ENCODE results near the gene ERCC3. TPM values are rescaled to one million over a fixed set of nuclear protein-coding genes. Genes with fewer than 3 reads are reported as not detected.
A peak's percentile ranks its signal among the peaks of the same experiment; 100 is the strongest.
"Not testable (repeated sequence)": the region's sequence is repeated elsewhere in the genome, so short reads cannot be mapped to it uniquely, and the experiment has no call there.

The ERCC3 gene
- total RNA-seq, 1 experiment from 2014 or later = 48.1 TPM

DNA sequence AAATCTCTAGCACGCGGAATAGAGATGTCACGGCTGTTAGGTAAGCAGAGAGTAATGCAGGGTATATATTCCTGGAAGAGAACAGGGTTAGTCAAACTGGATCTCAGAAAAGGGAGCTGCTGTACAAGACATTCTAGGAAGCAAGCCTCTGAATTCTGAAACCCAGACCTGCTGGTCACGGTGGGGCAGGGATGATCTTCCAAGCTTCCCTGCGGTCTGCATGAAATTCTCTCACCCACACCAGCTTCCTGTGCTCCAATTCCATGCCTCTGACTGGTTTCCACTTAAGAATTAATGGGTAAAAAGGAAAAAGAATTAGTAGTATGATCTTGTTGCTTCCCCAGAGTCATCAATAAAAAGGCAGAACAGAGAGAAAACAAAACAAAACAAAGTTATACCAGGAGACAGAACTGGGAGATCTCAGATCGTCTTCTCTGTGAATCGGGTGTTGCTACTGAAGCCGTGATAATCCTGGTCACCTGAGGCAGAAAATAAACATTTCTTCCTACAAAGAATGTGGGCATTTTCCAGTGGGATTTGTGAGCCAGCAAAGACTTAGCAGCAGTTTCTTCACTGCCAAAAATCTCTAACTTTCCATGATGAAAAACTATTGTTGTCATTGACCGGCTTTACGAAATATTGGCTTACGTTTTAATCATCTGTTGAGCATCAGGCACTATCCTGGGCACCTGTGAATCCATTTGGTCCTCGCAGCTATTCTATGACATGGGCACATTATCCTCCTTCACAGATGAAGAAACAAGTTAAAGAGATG lies 68.6 kb downstream of the ERCC3 start:
- ChIA-PET POLR2A (no interaction called here), CTCF (no interaction called here)
- no peak for TF ChIP-seq NFE2L1 (CRISPR knock-in tag; IDR thresholded peaks at IDR 0.05)
- no peak for TF ChIP-seq CBFB (CRISPR knock-in tag; IDR thresholded peaks at IDR 0.05; ENCODE audit: low read depth)
- TF ChIP-seq ZNF232 (CRISPR knock-in tag; IDR thresholded peaks at IDR 0.05) = no peak
- TF ChIP-seq, protein P1, sequence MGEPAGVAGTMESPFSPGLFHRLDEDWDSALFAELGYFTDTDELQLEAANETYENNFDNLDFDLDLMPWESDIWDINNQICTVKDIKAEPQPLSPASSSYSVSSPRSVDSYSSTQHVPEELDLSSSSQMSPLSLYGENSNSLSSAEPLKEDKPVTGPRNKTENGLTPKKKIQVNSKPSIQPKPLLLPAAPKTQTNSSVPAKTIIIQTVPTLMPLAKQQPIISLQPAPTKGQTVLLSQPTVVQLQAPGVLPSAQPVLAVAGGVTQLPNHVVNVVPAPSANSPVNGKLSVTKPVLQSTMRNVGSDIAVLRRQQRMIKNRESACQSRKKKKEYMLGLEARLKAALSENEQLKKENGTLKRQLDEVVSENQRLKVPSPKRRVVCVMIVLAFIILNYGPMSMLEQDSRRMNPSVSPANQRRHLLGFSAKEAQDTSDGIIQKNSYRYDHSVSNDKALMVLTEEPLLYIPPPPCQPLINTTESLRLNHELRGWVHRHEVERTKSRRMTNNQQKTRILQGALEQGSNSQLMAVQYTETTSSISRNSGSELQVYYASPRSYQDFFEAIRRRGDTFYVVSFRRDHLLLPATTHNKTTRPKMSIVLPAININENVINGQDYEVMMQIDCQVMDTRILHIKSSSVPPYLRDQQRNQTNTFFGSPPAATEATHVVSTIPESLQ (CRISPR knock-in tag; IDR thresholded peaks at IDR 0.05) = no peak
- TF ChIP-seq ZNF416 (CRISPR knock-in tag; IDR thresholded peaks at IDR 0.05) = no peak
- TF ChIP-seq JUN (CRISPR knock-in tag; IDR thresholded peaks at IDR 0.05) = no peak
- TF ChIP-seq ESRRA (CRISPR knock-in tag; IDR thresholded peaks at IDR 0.05; ENCODE audit: borderline replicate concordance) = no peak
- TF ChIP-seq, protein P2, sequence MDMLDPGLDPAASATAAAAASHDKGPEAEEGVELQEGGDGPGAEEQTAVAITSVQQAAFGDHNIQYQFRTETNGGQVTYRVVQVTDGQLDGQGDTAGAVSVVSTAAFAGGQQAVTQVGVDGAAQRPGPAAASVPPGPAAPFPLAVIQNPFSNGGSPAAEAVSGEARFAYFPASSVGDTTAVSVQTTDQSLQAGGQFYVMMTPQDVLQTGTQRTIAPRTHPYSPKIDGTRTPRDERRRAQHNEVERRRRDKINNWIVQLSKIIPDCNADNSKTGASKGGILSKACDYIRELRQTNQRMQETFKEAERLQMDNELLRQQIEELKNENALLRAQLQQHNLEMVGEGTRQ (CRISPR knock-in tag; IDR thresholded peaks at IDR 0.05) = no peak
- TF ChIP-seq, protein P3, sequence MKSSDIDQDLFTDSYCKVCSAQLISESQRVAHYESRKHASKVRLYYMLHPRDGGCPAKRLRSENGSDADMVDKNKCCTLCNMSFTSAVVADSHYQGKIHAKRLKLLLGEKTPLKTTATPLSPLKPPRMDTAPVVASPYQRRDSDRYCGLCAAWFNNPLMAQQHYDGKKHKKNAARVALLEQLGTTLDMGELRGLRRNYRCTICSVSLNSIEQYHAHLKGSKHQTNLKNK (CRISPR knock-in tag; IDR thresholded peaks at IDR 0.05) = no peak
- no peak for TF ChIP-seq HMGA2 (CRISPR knock-in tag; IDR thresholded peaks at IDR 0.05)
- no peak for TF ChIP-seq ZNF423 (CRISPR knock-in tag; IDR thresholded peaks at IDR 0.05)
- no peak for TF ChIP-seq ETV6 (CRISPR knock-in tag; IDR thresholded peaks at IDR 0.05)
- no peak for TF ChIP-seq FOXK1 (CRISPR knock-in tag; IDR thresholded peaks at IDR 0.05)
- TF ChIP-seq ATF1 (CRISPR knock-in tag; IDR thresholded peaks at IDR 0.05) = no peak
- no peak overlapping the region for H3K4me3 Mint-ChIP-seq
- ATAC-seq = no peak
- no peaks in the 10 kb centered on the region for H3K36me3 Mint-ChIP-seq
- peaks cover 7% of the 10 kb centered on the region; the same call in 1 of the 2 replicates for H3K9me3 Mint-ChIP-seq
- peaks cover 26% of the 10 kb centered on the region for H3K4me1 Mint-ChIP-seq
- H3K27me3 Mint-ChIP-seq (ENCODE audit: low read depth) = peaks cover 6% of the 10 kb centered on the region
- DNase-seq (ENCODE audit: low spot score) = no peak
- no peak overlapping the region for H3K27ac Mint-ChIP-seq

DNA sequence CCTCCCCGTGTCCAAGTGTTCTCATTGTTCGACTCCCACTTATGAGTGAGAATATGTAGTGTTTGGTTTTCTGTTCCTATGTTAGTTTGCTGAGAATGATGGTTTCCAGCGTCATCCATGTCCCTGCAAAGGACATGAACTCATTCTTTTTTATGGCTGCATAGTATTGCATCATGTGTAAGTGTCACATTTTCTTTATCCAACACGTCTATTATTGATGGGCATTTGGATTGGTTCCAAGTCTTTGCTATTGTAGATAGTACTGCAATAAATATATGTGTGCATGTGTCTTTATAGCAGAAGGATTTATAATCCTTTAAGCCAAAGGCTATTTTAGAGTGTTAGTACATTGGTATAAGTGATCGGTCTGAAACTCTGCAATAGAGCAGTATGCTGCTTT lies 69.8 kb downstream of the ERCC3 start:
- DNase-seq (ENCODE audit: low spot score); H3K36me3 Mint-ChIP-seq; ATAC-seq; H3K4me3 Mint-ChIP-seq; H3K27me3 Mint-ChIP-seq (ENCODE audit: low read depth); CTCF ChIA-PET; POLR2A ChIA-PET; H3K27ac Mint-ChIP-seq; H3K9me3 Mint-ChIP-seq: not testable (repeated sequence)
- peaks cover 28% of the 10 kb centered on the region for H3K4me1 Mint-ChIP-seq
- TF ChIP-seq GABPB1 (CRISPR knock-in tag; IDR thresholded peaks at IDR 0.05) = peak; percentile 46; the same call in 1 of the 2 replicates

DNA sequence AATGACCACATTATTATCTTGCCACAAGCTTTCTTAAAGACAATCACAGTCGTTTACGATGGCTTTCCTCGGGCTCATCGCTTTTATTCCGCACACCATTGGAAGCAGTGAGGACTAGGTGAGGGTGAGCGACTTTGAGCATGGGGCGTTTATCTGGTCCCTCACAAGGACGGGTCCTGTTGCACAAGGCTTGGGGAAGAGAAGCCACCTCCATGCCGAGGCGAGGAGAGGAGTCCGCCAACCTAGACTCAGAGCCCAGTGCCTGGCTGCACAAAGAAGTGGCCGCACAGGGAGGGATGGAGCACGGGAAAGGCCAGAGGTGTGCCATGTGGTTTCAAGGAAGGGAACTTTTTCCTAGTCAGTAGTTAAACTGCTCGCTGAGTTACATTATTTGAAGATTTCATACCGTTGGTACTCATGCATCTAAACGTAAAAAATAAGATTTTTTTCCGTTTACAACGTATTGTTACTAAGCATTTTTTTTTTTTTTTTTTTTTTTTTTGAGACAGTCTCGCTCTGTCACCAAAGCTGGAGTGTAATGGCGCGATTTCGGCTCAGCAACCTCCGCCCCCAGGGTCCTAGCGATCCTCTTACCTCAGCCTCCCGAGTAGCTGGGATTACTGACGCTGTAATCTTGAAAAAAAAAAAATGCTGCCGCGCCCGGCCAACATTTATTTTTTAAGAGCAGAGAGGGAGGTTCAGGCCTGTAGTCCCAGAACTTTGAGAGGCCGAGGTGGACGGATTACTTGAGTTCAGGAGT lies 73.0 kb downstream of the ERCC3 start:
- TF ChIP-seq TEAD1 (CRISPR knock-in tag; IDR thresholded peaks at IDR 0.05) = 0 out of 2 replicates have a peak, but pooled peaks have one; percentile 36
- TF ChIP-seq SOX15 (CRISPR knock-in tag; IDR thresholded peaks at IDR 0.05) = no peak
- TF ChIP-seq, protein P4, sequence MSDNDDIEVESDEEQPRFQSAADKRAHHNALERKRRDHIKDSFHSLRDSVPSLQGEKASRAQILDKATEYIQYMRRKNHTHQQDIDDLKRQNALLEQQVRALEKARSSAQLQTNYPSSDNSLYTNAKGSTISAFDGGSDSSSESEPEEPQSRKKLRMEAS (CRISPR knock-in tag; IDR thresholded peaks at IDR 0.05) = peak; percentile 76; the same call in 1 of the 2 replicates
- ChIA-PET POLR2A (interaction anchor here (0.6 to 0.7 kb wide), 3 partner anchors 95 to 481 kb away, joined by 3 to 6 read pairs (median 3); no protein-coding TSS in a partner anchor), CTCF (interaction anchor here (0.9 to 1.5 kb wide), 3 partner anchors 8 to 202 kb away, joined by 3 to 5 read pairs (median 4); no protein-coding TSS in a partner anchor)
- DNase-seq (ENCODE audit: low spot score) (peak; percentile 57), ATAC-seq (peak; percentile 32)
- Mint-ChIP-seq H3K4me3 (peak overlapping the region; percentile 95), H3K27me3 (ENCODE audit: low read depth) (peaks cover 38% of the 10 kb centered on the region), H3K36me3 (no peaks in the 10 kb centered on the region), H3K27ac (peak overlapping the region; percentile 61), H3K9me3 (no peaks in the 10 kb centered on the region), H3K4me1 (peaks cover 37% of the 10 kb centered on the region)
